Measurements from ENCODE around the gene ABCA13. TPM values are rescaled to one million over a fixed set of nuclear protein-coding genes. Genes with fewer than 3 reads are reported as not detected.

ABCA13 gene
- total and polyA plus RNA-seq, 2 of the 4 experiments (the other 2 are of a cell fraction): under 0.01 to 0.07 TPM

DNA sequence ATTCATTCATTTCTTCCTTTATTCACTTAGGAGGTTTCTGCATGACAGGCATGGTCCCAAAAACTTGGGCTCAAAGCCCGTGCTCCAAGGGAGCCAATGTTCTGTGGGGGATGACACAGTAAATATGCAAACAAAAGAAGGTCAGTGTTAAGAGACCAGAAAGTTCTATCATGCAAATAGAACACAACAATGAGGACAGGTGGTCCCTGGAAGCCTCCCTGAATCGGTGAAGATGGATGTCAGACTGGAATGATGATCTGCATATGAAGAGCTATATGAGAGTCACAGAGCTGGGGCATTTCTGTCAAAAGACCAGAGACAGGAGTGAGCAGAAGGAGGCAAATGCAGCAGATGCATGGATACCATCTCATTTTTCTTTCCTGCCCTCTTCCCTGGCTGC, 129.0 kb downstream of the ABCA13 start:
- Histone ChIP-seq H2AK9ac (replicated peaks; ENCODE audit: low read depth, low read length, poor library complexity) (peak overlapping the region; percentile 12), H3K23ac (ENCODE audit: low read depth, low read length) (no peak overlapping the region), H2AK5ac (ENCODE audit: low read depth, low read length) (no peak overlapping the region), H3K4ac (ENCODE audit: low read depth, low read length) (no peak overlapping the region), H3K4me1 (ENCODE audit: control insufficient read depth, insufficient read depth, low read length) (peaks cover 4% of the 10 kb centered on the region), H4K20me1 (ENCODE audit: insufficient read depth, low read length) (no peaks in the 10 kb centered on the region), H4K5ac (ENCODE audit: low read depth, low read length) (no peak overlapping the region), H3K27me3 (ENCODE audit: control insufficient read depth, insufficient read depth, low read length) (no peaks in the 10 kb centered on the region), H3K4me3 (ENCODE audit: insufficient read depth, low read depth, low read length) (no peak overlapping the region), H3K9me1 (ENCODE audit: insufficient read depth, low read length) (no peaks in the 10 kb centered on the region), H3K18ac (ENCODE audit: low read depth, low read length) (no peak overlapping the region), H3K14ac (replicated peaks; ENCODE audit: low read depth, low read length) (no peak overlapping the region), H3K56ac (ENCODE audit: extremely low read depth, insufficient read depth, low read length) (no peak overlapping the region), H2AFZ (replicated peaks; ENCODE audit: low read length, poor library complexity) (no peak overlapping the region), H3K36me3 (ENCODE audit: control insufficient read depth, insufficient read depth, low read length) (no peaks in the 10 kb centered on the region), H2BK5ac (ENCODE audit: low read depth, low read length, poor library complexity, severe bottlenecking) (no peak overlapping the region), H2BK20ac (ENCODE audit: low read depth, low read length) (no peak overlapping the region), H4K8ac (ENCODE audit: low read depth in 2 of 2, low read length in 2 of 2) (no peak overlapping the region), H3K79me1 (ENCODE audit: low read depth in 1 of 2, low read length in 2 of 2) (no peaks in the 10 kb centered on the region), H3K4me2 (ENCODE audit: low read depth, low read length) (no peak overlapping the region), H2BK120ac (ENCODE audit: low read depth, low read length) (no peak overlapping the region), H3K9me3 (ENCODE audit: control insufficient read depth, insufficient read depth, low read length) (no peaks in the 10 kb centered on the region), H4K91ac (ENCODE audit: insufficient read depth, low read depth, low read length) (no peak overlapping the region), H2BK15ac (ENCODE audit: low read depth, low read length) (no peak overlapping the region), H3K27ac (ENCODE audit: insufficient read depth, low read length) (no peak overlapping the region), H3K9ac (ENCODE audit: low read depth, low read length) (no peak overlapping the region)
- ATAC-seq (ENCODE audit: low read depth): no peak
- in situ Hi-C loops (cut with MboI; ENCODE audit: low sequenced_read_pairs) (no loop called here), dilution Hi-C loops (cut with HindIII; ENCODE audit: low sequenced_read_pairs, unreplicated experiment) (no loop called here), intact Hi-C loops (cut with micrococcal nuclease) (no loop called here)
- DNase-seq: no peak
- WGBS, 2 experiments (ENCODE audit: extremely low coverage in 2 of 2, insufficient read length in 1 of 2): no CpG with 5 or more reads among the region's 2 CpGs
- ChIA-PET CTCF (interaction anchor here (1.6 to 1.7 kb wide), 2 partner anchors 9 to 12 kb away, joined by 4 to 10 read pairs; no protein-coding TSS in a partner anchor), POLR2A (ENCODE audit: unreplicated experiment) (no interaction called here)
- no TSS peak for BruUV-seq (replicated peaks)
- TF ChIP-seq POLR2A (IDR thresholded peaks at IDR 0.05; ENCODE audit: low read depth, low read length) (no peak), MAFK (IDR thresholded peaks at IDR 0.05; ENCODE audit: low read depth, low read length) (no peak), RAD21 (IDR thresholded peaks at IDR 0.05; ENCODE audit: low read length) (no peak), RCOR1 (IDR thresholded peaks at IDR 0.05; ENCODE audit: insufficient replicate concordance, low read length) (no peak), NFE2L2 (IDR thresholded peaks at IDR 0.05; ENCODE audit: low read depth, low read length) (no peak), BHLHE40 (IDR thresholded peaks at IDR 0.05; ENCODE audit: low read depth, low read length) (no peak), MAZ (IDR thresholded peaks at IDR 0.05; ENCODE audit: borderline replicate concordance, low read depth, low read length) (no peak), CEBPB (IDR thresholded peaks at IDR 0.05; ENCODE audit: low read depth, low read length) (no peak)
- TF ChIP-seq, protein P1, sequence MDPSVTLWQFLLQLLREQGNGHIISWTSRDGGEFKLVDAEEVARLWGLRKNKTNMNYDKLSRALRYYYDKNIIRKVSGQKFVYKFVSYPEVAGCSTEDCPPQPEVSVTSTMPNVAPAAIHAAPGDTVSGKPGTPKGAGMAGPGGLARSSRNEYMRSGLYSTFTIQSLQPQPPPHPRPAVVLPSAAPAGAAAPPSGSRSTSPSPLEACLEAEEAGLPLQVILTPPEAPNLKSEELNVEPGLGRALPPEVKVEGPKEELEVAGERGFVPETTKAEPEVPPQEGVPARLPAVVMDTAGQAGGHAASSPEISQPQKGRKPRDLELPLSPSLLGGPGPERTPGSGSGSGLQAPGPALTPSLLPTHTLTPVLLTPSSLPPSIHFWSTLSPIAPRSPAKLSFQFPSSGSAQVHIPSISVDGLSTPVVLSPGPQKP (IDR thresholded peaks at IDR 0.05; ENCODE audit: borderline replicate concordance, low read depth, low read length): no peak
